ENCODE data around the gene LFNG.

DNA sequence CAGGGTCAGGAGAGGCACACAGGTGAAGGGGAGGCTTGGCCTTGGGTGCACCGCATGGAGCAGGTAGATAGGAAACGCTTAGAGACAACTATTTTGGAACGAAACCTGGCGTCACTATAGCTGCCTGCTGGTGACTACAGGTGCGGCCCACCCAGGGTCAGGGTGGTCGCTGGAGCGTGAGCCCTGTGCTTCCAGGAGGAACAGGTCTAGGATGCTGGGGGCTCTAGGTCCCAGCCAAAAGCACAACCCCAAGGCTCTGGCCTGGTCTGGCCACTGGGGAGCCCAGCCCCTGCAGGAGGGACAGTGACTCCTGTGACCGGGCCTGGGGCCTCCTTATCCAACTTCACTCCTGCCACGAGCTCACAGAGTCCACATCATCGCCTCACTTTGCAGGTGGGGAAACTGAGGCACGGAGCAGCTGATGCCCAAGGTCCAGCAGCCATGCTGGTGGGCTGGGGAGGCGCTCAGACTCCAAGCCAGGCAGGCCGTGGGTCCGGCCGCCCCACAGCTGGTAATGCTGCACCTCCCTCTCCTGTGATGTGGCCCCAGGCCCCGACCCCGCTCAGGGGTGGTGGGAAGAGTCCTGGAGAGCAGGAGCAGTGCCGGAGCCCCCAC is 9.0 kb downstream of the LFNG start:
- TF ChIP-seq, protein P1, sequence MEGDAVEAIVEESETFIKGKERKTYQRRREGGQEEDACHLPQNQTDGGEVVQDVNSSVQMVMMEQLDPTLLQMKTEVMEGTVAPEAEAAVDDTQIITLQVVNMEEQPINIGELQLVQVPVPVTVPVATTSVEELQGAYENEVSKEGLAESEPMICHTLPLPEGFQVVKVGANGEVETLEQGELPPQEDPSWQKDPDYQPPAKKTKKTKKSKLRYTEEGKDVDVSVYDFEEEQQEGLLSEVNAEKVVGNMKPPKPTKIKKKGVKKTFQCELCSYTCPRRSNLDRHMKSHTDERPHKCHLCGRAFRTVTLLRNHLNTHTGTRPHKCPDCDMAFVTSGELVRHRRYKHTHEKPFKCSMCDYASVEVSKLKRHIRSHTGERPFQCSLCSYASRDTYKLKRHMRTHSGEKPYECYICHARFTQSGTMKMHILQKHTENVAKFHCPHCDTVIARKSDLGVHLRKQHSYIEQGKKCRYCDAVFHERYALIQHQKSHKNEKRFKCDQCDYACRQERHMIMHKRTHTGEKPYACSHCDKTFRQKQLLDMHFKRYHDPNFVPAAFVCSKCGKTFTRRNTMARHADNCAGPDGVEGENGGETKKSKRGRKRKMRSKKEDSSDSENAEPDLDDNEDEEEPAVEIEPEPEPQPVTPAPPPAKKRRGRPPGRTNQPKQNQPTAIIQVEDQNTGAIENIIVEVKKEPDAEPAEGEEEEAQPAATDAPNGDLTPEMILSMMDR (conservative IDR thresholded peaks at IDR 0.05 in 1 of 2, IDR thresholded peaks at IDR 0.05 in 1 of 2; ENCODE audit: extremely low read depth in 1 of 2, insufficient read depth in 1 of 2, low read depth in 1 of 2, low read length in 2 of 2) = no peak
- no peak for TF ChIP-seq EZH2 (IDR thresholded peaks at IDR 0.05; ENCODE audit: borderline replicate concordance, low read length)
